Activated CD8-positive, alpha-beta memory T cell treated with anti-CD3 and anti-CD28 coated beads, Interleukin-2, amount 50 U/mL, for 24 hours (primary cell): ENCODE data around the gene H2AZ1.
"Not testable (repeated sequence)": the region's sequence is repeated elsewhere in the genome, so short reads cannot be mapped to it uniquely, and the experiment has no call there.

Experiments
- DNase-seq: peaks from one replicate; pipeline ENCODE4 v3.0.0-alpha.2; 2020; ENCODE audit errors: extremely low read depth

The H2AZ1 gene

DNA sequence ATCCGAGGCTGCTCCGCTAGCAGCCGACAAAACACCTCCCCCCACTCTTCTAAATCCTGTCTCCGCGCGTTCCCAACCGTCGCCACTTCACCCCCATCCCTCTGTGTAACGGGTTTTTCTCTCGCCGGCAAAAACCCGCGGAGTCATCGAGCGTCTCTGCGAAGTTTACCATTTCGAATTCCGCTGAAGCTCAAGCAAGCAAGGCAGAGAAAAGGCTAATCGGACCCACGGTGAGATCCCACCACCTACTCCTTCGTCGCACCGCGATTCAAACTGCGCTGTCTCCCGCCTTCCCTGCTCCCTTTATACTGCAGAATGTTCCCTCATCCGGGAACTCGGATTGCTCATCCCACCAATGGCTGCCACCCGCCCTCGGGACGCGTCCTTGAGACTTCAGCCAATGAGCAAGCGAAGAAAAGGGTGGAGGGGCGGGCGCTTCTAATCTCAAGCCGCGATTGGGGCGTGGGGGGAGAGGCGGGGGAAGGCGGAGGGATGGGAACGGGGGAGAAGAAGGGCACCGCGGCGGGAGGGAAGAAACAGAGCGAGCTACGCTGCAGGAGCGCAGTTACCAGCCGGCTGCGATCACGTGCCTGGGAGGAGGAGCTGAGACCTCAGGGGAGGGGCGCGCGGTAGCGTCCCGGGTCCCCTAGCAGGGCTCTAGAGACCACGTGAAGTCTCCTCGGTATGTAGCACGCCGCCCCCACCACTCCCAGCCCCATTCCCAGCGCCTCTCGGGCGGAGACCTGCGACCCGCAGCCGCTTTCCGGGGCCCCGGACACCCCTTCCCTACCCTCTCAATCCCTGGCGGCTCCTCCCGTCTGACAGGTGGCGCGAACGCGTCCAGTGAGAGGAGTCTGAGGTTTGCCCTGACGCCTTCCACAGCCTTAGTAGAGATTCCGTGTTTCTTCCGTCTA, at the start of gene H2AZ1:
TSS of gene H2AZ1 (minus strand) at position 277 of the 914 bp plus-strand sequence. CDS start at position 172, 105 bp downstream.
- peak; percentile 96 for DNase-seq

- no peak for DNase-seq
Observed at GRCh38 chr4:99998062-99998867, 48.2 kb upstream of the H2AZ1 start.

- DNase-seq = no peak
Observed at GRCh38 chr4:99991741-99992140, 41.7 kb upstream of the H2AZ1 start.

- DNase-seq = no peak
Observed at GRCh38 chr4:99987681-99988080, 37.6 kb upstream of the H2AZ1 start.

GRCh38 chr4:99986792-99987191, 36.7 kb upstream of the H2AZ1 start:
- DNase-seq = no peak

DNA sequence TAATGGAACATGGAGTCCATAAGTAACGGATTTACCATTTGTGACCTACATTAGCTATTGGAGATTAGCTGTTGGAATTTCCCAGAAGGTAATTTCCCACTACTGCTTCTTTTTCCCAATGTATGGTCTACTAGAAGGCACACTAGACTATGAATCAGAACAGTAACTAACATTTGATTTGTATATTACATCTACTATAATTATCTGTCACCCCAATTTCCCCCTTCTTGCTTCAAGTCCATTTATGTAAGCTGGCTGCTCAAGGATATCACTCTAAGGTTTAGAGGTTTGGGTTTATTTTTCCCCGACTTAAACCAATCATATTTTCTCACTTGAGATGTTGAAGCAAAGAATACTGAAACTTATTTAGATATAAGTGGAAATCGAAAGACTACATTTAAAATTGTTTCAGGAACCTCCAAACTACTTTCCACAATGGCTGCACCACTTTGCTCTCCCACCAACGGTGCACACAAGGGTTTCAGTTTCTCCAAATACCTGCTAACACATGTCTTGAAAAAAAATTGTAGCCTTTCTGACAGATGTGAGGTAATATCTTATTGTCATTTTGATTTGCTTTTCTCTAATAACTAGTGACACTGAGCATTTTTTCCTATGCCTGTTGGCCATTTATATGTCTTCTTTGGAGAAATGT, 33.3 kb upstream of the H2AZ1 start:
- DNase-seq = no peak

DNA sequence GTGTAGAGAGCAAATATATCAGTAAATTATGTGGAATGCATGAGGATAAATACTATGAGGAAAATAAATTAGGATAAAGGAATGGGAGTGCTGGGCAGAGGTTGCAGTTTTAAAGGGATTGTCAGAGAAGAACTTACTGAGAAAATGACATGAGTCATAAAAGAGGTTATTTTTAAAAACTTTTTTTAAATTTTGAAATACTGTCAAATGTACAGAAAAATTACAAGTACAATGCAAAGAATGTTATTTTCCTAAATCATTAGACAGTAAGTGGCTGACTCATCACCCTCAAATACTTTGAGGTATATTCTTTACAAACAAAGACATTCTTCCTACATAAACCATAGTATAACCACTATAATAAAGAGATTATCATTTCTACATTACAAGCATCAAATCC, 29.8 kb upstream of the H2AZ1 start:
- no peak for DNase-seq

- no peak for DNase-seq
Observed at GRCh38 chr4:99971453-99972111, 21.5 kb upstream of the H2AZ1 start.

- no peak for DNase-seq
Observed at GRCh38 chr4:99968330-99968729, 18.3 kb upstream of the H2AZ1 start.

DNA sequence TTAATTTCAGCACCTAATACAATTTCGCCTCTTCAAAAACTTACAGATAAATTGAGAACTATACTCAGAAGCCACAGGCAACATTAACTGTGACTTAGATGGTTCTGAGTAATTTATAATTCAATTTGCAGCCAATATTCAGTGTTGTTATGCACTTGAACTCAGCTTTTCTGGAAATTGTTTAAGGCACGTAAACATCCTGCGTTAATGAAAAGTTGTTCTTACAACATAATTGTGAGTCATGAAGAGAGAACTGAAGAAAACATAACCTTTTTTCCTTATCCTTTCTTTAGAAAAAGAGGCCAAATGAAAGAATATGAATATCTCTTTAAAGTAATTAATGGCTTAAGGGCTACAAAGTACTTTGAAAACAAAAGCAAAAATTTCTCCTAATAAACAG, 16.6 kb upstream of the H2AZ1 start:
- no peak for DNase-seq

DNA sequence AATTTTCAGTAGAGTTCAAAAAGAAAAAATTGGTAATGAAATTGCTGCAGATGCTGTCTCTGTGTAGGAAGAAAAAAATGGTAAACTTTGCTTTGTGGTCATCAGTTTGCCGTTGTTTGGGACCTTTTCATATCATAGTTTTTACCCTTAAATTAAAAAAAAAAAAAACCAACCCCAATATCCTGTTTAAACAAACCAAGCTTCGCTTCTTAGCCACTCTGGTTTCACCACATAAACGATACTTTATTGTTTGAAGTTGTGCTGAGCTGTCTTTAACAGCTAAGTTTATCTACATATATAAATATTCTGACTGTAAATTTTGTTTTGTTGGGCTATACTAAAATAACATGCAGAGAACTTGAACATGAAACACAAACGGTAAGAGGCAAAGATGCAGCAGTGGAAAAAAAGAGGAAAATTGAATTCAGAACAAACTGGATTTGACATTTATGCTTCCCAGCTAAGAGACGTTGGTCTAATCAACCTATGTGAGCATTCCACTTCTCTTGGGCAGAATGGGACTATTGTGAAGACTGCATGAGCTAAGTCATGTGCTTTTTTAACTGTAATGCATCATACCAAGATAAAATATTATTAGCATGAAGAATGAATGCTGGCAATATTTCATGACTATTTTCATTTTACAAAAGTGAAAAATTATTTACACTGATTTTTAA, 15.7 kb upstream of the H2AZ1 start:
- DNase-seq = no peak

DNA sequence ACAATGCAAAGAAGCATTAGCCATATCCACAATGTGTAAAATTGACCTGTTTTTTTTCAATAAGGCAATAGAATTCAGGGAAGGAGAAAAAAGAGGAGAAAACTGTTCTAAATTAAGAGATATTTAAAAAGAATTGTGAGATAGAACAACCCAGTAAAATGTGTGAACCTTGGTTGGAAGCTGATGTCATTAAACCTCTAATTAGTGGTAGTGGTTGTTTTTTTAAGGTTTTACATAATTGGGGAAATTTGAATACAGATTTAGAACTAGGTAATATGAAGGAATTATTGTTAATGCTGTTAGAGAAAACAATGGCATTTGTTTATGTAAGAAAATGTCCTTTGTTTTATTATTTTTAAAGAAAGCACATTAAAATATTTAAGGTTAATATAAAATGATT, 15.1 kb upstream of the H2AZ1 start:
- DNase-seq = no peak

GRCh38 chr4:99961711-99962110, 11.6 kb upstream of the H2AZ1 start:
- DNase-seq = no peak

DNA sequence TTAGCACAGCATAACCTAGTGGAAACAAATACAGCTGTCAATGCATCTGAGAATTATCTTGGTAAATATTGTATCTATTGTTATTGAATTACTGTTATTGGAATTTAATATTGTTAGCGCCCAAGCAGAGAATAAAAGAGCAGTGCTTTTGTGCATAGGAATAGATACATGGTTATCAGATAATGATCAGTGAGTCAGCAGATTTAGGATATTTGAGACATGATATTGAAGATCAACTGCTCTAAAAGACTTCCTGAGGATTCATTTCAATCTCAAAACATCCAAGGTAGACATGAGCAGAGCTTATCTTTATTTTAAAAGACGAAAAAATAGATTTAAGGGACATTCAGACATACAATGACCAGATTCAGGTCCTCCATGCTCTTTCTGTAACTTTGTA, 10.6 kb upstream of the H2AZ1 start:
- DNase-seq = no peak

GRCh38 chr4:99958207-99958606, 8.1 kb upstream of the H2AZ1 start:
- not testable (repeated sequence) for DNase-seq

GRCh38 chr4:99950913-99951254, 809 bp upstream of the H2AZ1 start:
- no peak for DNase-seq

DNA sequence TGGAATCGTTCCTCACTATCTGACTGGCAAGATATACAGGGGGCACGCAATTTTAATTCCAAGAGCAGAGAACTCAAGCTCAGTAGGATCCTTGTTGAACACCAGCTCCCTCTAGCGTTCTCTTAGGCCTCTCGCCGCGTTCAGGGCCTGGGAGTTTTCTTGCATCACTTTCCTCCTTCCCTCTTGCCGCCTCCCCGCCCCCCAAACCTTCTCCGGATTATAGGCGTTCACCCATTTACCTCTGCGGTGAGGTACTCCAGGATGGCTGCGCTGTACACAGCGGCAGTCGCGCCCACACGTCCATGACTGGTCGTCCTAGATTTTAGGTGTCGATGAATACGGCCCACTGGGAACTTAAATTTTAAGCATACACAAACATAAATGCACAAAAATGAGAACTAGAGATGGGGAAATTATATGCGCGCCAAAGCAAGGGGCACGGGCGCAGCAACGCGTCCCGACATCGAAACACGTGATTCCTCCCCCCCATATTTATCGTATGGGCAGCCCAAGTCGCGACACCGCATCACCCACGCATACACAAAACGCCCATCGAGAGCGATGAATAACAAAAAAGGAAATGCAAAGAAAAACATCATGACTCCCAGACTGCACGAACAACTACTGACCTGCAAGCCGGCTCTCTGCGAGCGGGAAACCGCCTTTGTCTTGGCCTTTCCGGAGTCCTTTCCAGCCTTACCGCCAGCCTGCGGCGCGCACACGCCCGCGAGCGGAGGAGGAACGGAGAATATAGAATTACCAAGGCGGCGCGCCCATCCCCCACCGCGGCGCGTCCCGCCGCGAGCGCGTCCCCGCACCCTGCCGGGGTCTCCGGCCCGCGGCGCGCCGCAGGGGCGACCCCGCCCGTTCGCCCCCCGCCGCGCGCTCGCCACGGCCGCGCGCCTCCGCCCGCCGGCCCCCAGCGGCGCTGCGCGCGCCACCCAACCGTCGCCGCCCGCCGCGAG, 759 bp downstream of the H2AZ1 start:
- DNase-seq = peak; percentile 83

DNA sequence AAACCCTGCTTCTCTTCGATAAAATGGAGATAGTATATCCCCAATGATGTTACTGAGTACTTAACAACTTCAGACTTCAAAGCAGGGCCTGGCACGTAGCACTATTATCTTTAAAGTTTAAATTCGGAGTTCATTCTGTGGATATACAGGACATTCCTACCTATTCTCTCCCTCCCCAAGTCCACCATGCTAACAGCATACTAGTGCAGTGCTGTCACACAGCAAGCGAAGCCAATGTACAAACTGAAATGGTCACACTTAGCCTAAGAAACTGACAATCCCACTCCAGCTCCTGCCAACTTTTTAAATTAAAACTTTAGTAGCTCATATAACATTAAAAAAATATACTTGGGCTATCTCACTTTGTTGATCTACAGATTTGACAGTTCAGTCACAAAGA, 2.5 kb downstream of the H2AZ1 start:
- DNase-seq = no peak

- DNase-seq = no peak
Observed at GRCh38 chr4:99947190-99947578, 2.9 kb downstream of the H2AZ1 start.
